Tibial nerve (tissue), 4 donors: ENCODE measurements around the gene KCNN4.

Experiments used
- CTCF ChIP-seq, 5 experiments: fragments of 200-600 bp in 3 of 5; fragments of 450-650 bp in 2 of 5; sonication (generic) in 3 of 5; IDR thresholded peaks; one replicate each; pipeline ENCODE4 v1.5.1; 2016 to 2019; ENCODE audit warnings: antibody characterized with exemption in 5 of 5, mild to moderate bottlenecking in 3 of 5, moderate library complexity in 2 of 5
- EP300 ChIP-seq, 2 donors: sonication (generic); formaldehyde crosslinking; IDR thresholded peaks; one replicate each; pipeline ENCODE4 v1.6.1; 2017; ENCODE audit warnings: antibody characterized with exemption in 2 of 2, mild to moderate bottlenecking in 1 of 2

GRCh38 chr19:43802216-43802951 is 21.6 kb upstream of the KCNN4 start, which contains the start of gene LYPD5:
- no peak for TF ChIP-seq CTCF (IDR thresholded peaks at IDR 0.05)
- no peak for TF ChIP-seq EP300 (IDR thresholded peaks at IDR 0.05)
